Left ventricle myocardium inferior (tissue), 1 donor: ENCODE data around the gene RRAS. TPM values are rescaled to one million over a fixed set of nuclear protein-coding genes. Genes with fewer than 3 reads are reported as not detected.

Experiments
- DNase-seq: peaks from one replicate; pipeline ENCODE4 v3.0.0-alpha.2; 2020
- H3K27ac ChIP-seq: fragments of 200-600 bp; replicated peaks from 2 replicates; pipeline ENCODE4 v1.8.0; 2021
- H3K27me3 ChIP-seq: fragments of 200-600 bp; 2 replicates; pipeline ENCODE4 v1.8.0; 2021; ENCODE audit warnings: low read depth
- H3K36me3 ChIP-seq: fragments of 200-600 bp; 2 replicates; pipeline ENCODE4 v1.8.0; 2021
- H3K4me1 ChIP-seq: fragments of 200-600 bp; 2 replicates; pipeline ENCODE4 v1.8.0; 2021
- H3K4me3 ChIP-seq: fragments of 200-600 bp; 2 replicates; pipeline ENCODE4 v1.8.0; 2021; ENCODE audit warnings: mild to moderate bottlenecking, moderate library complexity
- H3K9me3 ChIP-seq: fragments of 200-600 bp; replicated peaks from 2 replicates; pipeline ENCODE4 v1.8.0; 2021
- CTCF ChIP-seq: fragments of 200-600 bp; IDR thresholded peaks from 2 replicates; pipeline ENCODE4 v1.8.0; 2021; ENCODE audit warnings: antibody characterized with exemption, mild to moderate bottlenecking, borderline replicate concordance
- intact Hi-C: fragments of 100-400 bp; cut with micrococcal nuclease; formaldehyde crosslinking; loops from one replicate; pipeline ENCODE4 v1.11.0; 2022
- total RNA-seq: library from RNA; stranded (reverse); fragmentation: NEBNext Ultra II Directional; extraction: Animal tissue kit (Norgen Biotek cat#: 25700); gene quantifications from one replicate; pipeline ENCODE4 v1.2.1, GENCODE V29; 2021
- donor health status: DM: no; HTN: yes; CAD: no; lungs with severe emphysema.

RRAS gene
- total RNA-seq, 1 donor from 2014 or later = 116 TPM

DNA sequence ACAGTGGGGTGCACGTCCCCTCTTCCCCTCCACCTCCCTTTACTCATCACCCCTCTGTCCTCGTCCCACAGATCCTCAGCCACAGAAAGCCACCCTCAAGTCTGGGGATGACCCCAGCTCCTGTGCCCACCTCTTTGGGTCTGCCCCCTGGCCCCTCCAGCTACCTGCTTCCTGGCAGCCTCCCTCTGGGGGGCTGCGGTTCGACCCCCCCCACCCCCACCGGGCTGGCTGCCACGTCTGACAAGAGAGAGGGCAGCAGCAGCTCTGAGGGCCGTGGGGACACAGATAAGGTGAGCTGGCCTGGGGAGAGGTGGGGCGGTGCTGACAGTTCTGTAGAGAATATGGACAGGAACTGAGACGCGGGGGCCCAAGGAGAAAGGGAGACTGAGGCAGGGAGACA lies 14.6 kb upstream of the RRAS start:
- no peak for TF ChIP-seq CTCF
- H3K27ac ChIP-seq = no peak overlapping the region
- intact Hi-C loops = no loop called here
- H3K36me3 ChIP-seq = peaks cover 93% of the 10 kb centered on the region
- H3K27me3 ChIP-seq = no peaks in the 10 kb centered on the region
- H3K4me3 ChIP-seq = no peak overlapping the region
- no peaks in the 10 kb centered on the region for H3K4me1 ChIP-seq
- no peaks in the 10 kb centered on the region for H3K9me3 ChIP-seq
- no peak for DNase-seq

- Histone ChIP-seq H3K27ac (no peak overlapping the region), H3K27me3 (no peaks in the 10 kb centered on the region), H3K4me1 (no peaks in the 10 kb centered on the region), H3K36me3 (peaks cover 93% of the 10 kb centered on the region), H3K4me3 (no peak overlapping the region), H3K9me3 (no peaks in the 10 kb centered on the region)
- no peak for TF ChIP-seq CTCF
- DNase-seq = no peak
- intact Hi-C loops = no loop called here
Observed at GRCh38 chr19:49653466-49653806, 13.5 kb upstream of the RRAS start.

- H3K9me3 ChIP-seq = no peaks in the 10 kb centered on the region
- no peaks in the 10 kb centered on the region for H3K4me1 ChIP-seq
- DNase-seq = no peak
- H3K36me3 ChIP-seq = peaks cover 93% of the 10 kb centered on the region
- no peak overlapping the region for H3K4me3 ChIP-seq
- H3K27ac ChIP-seq = no peak overlapping the region
- no peak for TF ChIP-seq CTCF
- no peaks in the 10 kb centered on the region for H3K27me3 ChIP-seq
- intact Hi-C loops = no loop called here
Observed at GRCh38 chr19:49652551-49653465, 12.9 kb upstream of the RRAS start.

DNA sequence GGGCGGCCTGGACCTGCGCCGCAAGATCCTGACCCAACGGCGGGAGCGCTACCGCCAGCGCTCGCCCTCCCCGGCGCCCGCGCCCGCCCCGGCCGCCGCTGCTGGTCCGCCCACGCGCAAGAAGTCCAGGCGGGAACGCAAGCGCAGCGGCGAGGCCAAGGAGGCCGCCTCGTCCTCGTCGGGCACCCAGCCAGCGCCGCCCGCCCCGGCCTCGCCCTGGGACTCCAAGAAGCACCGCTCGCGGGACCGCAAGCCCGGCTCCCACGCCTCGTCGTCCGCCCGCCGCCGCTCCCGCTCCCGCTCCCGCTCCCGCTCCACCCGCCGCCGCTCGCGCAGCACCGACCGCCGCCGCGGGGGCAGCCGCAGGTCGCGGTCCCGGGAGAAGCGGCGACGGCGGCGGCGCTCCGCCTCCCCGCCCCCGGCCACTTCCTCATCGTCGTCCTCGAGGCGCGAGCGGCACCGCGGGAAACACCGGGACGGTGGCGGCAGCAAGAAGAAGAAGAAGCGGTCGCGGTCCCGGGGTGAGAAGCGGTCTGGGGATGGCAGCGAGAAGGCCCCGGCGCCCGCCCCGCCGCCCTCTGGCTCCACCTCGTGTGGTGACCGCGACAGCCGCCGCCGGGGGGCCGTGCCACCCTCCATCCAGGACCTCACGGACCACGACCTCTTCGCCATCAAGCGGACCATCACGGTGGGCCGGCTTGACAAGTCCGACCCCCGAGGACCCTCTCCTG lies 12.0 kb upstream of the RRAS start:
- H3K36me3 ChIP-seq = peaks cover 93% of the 10 kb centered on the region
- H3K4me3 ChIP-seq = no peak overlapping the region
- intact Hi-C loops = no loop called here
- no peak for DNase-seq
- H3K27me3 ChIP-seq = no peaks in the 10 kb centered on the region
- no peaks in the 10 kb centered on the region for H3K9me3 ChIP-seq
- H3K4me1 ChIP-seq = no peaks in the 10 kb centered on the region
- TF ChIP-seq CTCF = no peak
- no peak overlapping the region for H3K27ac ChIP-seq

- Histone ChIP-seq H3K27me3 (no peaks in the 10 kb centered on the region), H3K27ac (no peak overlapping the region), H3K4me3 (no peak overlapping the region), H3K4me1 (no peaks in the 10 kb centered on the region), H3K9me3 (no peaks in the 10 kb centered on the region), H3K36me3 (peaks cover 93% of the 10 kb centered on the region)
- intact Hi-C loops = no loop called here
- no peak for TF ChIP-seq CTCF
- no peak for DNase-seq
Observed at GRCh38 chr19:49651029-49651819, 11.3 kb upstream of the RRAS start.
